T follicular helper cell (primary cell): ENCODE measurements around the gene EFNA3.

Experiments
- DNase-seq: peaks from one replicate; pipeline ENCODE4 v3.0.0-alpha.2; 2020; ENCODE audit warnings: low read depth
- total RNA-seq, 2 experiments: gene quantifications; one replicate each; lab custom pipeline; 2026; lab: John Stamatoyannopoulos, UW

EFNA3 gene, protein sequence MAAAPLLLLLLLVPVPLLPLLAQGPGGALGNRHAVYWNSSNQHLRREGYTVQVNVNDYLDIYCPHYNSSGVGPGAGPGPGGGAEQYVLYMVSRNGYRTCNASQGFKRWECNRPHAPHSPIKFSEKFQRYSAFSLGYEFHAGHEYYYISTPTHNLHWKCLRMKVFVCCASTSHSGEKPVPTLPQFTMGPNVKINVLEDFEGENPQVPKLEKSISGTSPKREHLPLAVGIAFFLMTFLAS
- total RNA-seq: 0.48 to 1.1 reads per million in 2 experiments

DNA sequence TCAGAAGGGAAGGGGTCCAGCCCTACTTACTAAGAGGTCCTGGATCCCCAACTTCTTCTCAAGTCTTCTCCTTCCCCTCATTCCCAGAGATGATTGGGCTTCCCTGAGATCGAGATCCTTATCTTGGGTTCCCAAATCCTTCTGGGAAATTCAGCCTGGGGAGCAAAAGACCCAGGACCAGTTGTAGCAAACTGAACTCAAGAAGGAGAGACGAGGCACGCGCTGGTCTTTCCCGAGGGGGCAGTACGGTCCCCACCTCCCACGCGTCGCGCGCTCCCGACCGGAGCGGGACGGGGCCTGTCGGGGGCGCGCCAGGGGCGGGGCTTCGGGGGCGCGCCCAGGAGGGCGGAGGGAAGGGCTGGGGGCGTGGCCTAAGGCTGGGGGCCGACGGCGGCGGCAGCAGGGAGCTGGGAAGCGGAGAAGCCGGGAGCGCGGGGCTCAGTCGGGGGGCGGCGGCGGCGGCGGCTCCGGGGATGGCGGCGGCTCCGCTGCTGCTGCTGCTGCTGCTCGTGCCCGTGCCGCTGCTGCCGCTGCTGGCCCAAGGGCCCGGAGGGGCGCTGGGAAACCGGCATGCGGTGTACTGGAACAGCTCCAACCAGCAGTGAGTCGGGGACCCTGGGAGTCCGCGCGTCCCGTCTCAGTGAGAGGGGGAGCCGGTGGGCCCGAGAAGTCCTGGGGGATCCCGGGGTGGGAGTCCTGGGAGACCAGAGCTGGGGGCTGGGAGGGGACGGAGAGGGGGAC is at the start of gene EFNA3:
Gene EFNA3, plus strand, starts transcription at position 369 of the 741 bp plus-strand sequence. Its CDS starts 105 bp downstream, at position 474.
- peak; percentile 42 for DNase-seq

DNA sequence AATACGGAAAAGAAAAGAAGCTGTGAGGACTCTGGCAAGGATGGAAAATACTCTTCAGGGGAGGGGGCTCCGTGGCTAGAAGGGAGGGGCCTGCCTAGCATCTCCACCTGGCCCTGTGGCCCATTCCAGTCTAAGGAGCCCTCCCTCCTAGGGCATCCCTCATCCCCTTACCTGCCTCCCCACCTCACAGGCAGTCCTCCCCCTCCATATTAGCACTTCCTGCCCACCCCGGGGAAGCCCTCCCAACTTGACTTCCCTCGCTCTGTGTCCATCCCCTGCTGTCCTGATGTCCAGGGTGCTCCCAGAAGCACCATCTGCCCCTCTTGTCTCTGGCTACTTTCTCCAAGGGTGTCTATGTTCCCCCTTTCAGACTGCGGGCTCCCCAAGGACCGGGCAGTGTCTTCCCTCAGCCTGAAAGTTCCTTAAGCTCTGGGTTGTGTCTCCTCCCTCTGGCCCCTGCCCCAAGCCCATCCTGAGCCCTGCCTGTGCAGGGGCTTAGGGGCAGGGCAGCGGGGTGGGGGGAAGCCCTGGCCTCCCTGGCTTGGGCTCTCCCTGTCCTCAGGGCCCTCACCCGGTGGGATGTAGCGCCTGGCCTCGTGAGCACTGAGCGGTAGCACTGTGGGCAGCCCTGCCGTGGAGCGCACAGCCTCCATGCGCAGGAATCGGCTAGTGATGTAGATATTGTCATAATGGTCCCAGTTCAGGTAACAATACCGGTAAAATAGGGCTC is 49.0 kb upstream of the EFNA3 start:
- DNase-seq: no peak

DNA sequence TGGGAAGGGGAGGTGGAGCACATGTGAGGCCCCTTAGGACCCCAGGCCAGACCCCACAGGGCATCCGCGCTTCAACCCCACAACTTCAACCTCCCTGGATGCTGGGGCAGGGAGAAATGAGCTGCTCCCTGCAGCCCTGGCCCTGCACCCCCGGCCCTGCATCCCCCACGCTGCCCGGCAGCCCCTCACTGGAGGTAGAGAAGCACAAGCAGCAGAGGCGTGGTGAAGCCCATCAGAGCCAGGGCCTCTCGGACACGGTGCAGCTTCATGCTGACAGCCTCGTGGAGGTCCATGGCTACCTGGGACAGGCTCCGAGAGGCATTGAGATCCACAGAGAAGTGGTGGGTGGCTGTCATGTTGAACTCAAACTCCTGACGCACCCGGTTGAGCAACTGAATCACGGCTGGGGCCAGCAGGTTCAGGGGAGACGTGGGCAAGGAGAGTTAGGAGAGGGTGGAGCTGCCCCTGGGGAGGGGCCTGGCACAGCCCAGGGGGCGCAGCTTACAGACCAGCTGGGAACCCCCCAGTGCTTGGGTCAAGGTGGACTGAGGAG is 48.3 kb upstream of the EFNA3 start:
- DNase-seq: no peak

DNA sequence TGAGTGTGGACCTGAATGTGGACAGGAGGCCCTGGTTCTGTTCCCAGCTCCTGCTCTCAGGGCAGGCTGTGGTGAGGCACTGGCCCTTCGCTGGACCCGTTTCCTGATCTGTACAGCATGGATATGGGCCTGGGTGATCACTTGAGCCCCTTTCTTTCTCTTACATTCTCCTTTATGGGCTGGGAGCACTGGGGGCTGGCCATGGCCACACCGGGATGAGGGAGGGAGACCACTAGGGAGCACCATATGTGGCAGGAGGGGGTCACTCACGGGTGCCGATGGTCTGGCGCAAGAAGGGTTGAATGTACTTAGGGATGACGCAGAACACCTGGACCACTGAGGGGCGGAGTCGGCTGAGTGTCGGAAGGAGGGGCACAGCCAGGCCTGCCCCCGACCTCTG is 47.7 kb upstream of the EFNA3 start:
- DNase-seq: no peak

DNA sequence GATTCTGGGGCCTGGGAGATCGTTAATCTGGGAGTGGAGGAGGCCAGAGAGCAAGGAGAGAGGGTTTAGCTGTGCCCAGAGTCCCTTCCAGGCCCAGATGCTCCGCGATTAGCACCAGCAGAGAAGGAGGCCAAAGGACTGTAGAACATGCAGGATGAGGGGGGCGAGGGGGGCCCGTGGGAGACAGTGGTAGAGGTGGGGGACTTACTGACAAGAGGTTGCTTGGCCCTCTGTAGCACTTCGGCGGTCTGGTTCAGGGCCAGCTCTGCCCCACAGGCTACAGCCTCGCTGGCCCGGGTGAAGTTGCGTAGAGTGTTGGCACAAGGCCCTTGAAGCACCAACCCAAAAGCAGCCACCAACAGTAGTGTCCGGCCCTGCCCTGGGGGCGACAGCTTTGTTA is 45.8 kb upstream of the EFNA3 start:
- no peak for DNase-seq

DNA sequence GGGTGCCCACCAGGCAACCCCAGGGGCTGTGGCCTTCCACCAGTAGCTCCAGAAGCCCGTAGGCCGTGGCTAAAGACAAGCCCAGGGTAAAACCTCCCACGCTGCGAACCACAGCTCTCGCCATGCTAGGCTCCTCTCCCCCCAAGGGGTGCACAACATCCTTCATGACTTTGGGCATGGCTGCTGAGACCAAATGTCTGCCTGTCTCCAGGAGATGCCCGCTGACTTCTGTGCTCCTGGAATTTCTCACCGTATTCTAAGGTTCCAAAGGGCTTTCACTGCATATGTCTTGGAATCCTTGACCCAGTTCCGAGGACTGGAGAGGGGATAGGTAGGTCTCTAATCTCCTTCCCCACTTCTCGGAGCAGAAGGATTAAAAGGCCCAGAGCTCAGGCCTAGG is 45.1 kb upstream of the EFNA3 start, which contains the start of the genes DCST1 and DCST2:
Gene DCST1, plus strand, starts transcription at position 301 of the 400 bp plus-strand sequence. CDS start 213 bp downstream, outside the sequence.
Gene DCST2, minus strand, starts transcription at position 258 of the 400 bp plus-strand sequence. Its CDS starts 80 bp downstream, at position 178.
- no peak for DNase-seq

DNA sequence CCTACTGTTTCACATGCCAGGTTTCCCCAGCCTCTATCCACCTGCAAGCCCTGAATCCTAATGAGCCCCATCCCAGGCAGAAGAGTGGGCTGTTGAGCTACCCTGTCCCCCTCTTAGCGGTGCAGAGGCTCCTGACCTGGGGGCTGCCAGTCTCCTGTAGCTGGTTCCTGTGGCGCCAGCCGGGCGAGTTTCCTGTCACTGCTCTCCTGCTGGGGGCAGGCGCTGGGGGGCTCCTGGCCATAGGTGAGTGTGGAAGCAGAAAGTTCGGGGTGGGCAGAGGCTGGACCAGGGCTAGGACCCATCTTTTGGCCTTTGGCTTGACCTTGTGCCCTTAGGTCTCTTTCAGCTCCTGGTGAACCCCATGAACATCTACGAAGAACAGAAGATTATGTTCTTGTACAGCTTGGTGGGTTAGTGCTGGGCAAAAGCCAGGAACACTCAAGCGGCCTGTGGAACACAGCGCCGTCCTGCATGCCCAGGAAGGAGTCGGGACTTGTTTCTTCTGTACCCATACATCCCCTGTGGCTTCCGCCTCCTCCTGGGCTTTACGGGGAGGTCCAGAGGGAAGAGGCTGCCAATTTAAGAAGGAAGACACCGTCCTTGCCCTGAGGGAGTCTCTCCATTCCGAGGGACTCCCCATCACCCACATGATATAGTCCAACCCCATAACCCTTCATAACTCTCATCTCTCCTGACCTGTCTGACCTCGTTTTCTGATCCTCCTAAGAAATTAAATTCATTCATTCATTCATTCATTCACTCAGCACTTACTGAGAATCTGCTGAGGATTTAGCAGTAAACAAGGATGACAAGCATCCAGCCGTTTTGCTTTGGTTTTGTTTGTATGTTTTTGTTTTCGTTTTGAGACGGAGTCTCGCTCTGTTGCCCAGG is 44.1 kb upstream of the EFNA3 start:
- no peak for DNase-seq

DNA sequence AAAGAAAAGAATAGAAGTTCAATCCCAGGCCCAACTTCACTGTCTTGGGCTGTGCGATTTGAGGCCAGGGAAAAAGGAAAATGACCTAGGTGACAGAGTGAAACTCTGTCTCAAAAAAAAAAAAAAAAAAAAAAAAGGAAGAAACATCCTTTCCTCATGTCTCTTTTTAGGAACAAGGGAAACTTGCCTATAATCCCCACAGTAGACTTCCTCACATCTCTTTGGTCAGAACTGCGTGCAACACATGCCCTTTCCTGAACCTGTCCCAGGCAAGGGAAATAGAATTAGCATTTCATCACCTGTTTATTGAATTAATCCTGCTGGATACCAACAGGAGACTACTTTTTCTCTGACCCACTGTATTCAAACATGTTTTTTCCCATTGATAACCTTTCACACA is 42.7 kb upstream of the EFNA3 start:
- DNase-seq: no peak

DNA sequence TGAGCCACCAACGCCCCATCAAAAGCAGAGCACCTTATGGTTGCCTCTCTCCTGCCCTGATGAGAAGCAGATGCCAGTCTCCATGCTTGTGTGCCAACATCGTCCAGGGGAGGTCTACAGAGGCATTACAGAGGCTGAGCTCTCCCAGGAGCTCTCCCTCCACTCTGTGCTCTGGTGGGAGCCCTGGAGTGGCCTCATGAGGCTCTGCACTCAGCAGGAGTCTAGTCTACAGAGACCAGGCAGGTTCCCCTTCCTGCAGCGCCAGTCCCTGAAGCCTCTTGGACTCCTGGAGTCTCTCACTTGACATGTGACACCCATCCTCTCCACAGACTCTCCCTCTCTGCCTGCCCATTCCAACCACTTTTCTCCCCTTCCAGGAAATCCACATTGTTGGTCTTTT is 41.6 kb upstream of the EFNA3 start:
- no peak for DNase-seq

DNA sequence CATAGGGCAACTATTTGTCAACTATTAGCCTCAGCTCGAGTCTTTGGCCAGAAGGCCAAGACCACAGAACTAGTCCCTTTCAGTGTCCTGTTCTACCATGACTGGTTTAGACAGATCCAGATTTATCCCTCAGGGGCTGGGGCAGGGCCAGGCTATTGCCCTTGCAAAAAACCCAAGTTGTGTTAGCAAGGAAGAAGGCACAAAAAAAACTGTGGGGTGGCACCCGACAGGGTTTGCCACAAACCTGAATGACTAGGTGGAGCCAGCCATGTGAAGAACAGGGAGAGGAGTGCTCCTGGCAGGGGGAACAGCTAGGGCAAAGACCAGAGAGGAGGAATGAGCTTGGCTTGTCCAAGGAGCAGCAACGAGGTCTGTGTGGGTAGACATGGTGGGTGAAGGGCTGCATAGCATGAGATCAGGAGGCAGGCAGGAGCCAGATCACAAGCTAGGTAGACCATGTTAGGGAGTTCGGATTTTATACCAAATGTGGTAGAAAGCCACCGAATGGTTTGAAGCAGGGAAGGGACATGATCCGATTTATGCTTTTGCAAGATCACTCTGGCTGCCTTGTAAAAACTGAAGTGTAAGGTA is 40.7 kb upstream of the EFNA3 start:
- DNase-seq: no peak

DNA sequence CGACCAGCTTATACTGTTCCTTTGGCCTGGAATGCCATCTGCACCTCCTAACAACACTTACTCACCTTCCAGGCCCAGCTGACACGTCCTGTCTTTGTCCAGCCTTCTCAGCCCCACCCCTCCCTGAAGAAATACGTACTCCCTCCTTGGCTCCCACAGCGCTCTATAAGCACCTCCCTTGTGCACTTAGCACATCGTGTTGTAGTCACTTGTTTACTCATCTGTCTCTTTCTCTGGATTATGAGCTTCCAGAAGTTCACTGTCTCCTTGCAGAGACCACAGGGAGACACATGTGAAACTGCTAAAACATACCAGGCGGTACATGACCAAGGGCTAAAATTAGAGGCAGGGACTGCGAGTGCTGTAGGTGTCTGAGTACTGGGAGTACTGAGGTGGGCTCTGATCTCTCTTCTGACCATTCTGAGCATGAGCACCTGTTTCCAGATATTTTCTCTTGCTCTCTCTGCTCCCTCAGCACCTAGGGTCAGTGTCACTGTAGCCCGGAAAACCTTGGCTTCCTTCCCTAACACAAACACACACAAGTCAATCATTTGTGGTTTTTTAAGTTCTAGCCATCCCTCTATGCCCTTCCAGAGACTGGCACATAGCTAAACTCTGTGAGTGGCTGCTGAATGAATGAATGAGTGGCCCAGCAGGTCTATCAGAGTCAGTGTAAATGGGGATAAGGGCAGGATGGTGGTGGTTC is 39.9 kb upstream of the EFNA3 start:
- no peak for DNase-seq

DNA sequence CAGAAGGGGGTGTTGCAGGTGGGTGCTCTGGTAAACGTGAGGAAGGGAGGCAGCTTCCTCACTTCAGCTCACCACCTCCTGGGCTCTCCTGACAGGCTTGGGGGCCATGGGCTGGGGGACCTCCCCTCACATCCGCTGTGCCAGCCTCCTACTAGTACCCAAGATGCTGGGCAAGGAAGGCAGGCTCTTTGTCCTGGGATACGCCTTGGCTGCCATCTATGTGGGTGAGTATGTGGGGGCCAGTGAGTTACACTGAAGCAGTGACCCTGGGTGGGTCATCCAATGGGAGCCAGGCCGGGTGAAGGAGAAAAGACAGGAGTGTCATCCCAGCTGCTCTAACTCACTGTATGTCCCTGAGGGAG is 39.3 kb upstream of the EFNA3 start:
- DNase-seq: no peak

DNA sequence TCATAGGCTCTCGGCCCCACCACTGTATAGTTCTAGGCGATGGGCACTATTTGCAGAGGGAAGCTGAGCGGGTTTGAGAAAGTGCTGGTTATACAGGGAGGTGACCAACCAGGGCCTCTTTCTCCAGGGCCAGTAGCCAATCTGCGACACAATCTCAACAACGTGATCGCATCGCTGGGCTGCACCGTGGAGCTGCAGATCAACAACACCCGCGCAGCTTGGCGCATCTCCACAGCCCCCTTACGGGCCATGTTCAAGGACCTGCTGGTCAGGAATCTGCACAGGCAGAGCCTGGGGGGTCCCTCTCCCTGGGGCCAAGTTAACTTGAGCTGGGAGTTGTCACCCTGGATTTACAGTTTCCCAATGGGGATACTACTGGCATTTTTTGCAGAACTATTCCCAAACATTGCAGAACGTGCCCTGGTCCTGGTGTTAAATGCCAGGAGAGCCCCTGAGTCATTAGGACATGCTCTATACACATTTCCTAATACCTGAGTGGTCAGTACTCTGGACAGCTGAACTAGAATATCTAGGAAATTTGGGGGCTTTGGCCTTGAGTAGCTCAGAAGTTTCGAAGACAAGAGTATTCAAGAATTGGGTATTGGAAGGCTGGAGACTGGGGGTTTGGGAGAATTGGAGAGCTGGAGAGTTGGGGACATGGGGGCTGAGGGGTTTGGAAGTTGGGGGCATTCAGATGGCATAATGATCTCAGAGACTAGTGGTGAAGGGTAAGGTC is 38.1 kb upstream of the EFNA3 start:
- DNase-seq: no peak

DNA sequence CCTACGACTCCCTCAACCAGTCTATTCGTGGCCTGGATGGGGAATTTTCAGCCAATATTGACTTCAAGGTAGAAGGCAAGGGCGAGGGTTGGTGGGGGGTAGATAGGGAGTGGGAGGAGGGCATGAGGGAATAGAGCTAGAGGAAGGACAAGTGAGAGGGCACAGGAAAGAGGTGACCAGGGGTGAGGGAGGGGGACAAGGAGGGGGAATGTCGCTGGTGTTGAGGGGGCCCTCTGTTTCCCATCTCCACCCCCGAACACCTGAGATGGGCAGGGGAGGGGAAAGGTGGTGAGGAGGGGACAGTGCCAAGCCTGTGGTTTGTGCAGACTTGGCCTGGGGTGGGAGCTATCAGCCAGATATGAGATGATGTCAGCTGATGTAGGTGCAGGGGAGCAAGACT is 35.8 kb upstream of the EFNA3 start:
- DNase-seq: no peak

DNA sequence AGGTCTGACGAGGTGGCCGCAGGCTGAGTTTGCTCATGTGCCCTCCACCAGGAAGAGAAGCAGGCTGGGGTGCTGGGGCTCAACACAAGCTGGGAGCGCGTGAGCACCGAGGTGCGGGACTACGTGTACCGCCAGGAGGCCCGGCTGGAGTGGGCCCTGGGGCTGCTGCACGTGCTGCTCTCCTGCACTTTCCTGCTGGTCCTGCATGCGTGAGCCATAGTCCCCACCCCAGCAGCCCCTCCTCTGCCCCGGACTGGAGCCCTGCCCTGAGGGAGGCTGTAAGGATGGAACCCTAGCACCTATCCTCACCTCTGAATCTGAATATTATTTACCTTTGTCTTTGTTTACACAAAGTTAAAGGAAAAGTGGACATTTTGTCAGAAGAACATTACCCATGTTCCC is 35.3 kb upstream of the EFNA3 start:
- DNase-seq: no peak

DNA sequence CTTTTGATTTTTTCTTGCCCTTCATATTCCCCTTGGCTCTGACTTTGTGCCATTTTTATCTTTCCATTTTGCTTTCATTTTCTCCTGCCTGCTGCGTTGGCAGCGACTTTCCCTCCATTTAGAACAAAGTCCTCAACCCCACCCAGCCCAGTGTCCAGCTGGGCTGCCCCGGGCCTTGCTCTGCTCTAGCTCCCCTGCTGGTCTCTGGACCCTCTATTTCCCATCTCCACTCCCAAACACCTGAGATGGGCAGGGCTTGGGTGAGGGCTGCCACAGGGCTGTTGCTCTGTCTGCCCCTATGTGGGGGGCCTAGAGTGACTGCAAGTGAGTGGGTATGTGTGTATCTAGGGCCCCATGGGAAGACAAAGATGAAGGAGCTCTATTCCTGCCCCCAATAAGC is 34.8 kb upstream of the EFNA3 start:
- DNase-seq: no peak

DNA sequence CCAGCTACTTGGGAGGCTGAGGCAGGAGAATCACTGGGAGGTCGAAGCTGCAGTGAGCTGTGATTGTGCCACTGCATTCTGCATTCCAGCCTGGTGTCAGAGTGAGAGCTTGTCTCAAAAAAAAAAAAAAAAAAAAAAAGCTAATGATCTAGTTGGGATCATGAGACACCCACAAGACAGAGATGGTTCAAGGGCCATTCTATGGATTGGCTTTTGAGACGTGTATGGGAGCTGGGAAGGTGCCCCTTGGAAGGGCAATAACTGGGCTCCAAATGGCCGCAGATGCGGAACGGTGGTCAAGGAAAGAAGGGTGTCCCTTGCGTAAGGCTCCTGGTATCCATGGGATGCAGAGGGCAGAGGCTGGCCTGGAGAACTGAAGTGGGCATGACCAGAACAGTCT is 34.3 kb upstream of the EFNA3 start:
- no peak for DNase-seq

DNA sequence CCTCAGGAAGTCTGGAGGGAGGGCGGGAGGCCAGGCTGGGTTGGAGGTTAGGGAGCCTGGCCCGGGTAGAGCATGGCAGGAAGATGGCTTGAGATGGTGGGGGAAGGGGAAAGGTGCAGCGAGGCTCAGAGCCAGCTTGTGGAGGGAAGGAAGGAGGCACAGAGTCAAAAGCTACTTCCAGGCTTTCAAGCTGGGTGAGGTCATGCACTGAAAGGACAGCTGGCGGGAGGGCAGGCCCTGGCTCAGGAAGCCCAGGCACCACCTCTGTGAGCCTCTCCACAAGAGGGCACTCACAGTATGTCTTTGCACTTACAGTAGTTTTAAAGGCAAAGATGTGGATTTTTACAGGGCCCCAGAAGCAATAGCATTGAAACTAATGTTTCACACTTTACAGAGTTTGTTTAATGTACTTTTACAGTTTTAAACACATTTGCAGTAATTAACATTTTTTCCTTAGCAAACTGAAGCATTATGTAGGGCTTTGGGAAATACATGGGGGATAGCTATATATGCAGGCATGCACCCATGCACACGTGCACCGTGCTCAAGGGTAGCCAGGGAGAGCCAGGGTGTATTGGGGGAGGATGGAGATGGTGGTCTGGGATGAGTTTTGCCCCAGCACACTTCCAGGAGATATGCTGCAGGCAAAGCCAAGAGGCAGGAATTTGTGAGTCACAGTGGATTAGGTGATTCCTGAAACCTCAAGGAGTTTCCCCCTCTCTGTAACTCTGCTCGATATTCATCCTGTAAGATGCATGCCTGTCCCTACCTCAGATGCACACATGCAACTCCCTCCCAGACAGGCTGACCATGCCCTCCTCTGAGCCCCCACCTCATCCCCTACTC is 33.6 kb upstream of the EFNA3 start:
- DNase-seq: peak; percentile 39
